Pancreas (tissue), 10 donors: ENCODE data around the gene ZNF501. TPM values are rescaled to one million over a fixed set of nuclear protein-coding genes. Genes with fewer than 3 reads are reported as not detected.

Experiments used
- ATAC-seq, 4 donors: fragments of 200-7000 bp; cut with Tn5 transposase; one replicate each; pipeline versions ENCODE4 v1.8.0 to v1.9.1; 2020; ENCODE audit warnings: mild to moderate bottlenecking in 4 of 4, moderate library complexity in 4 of 4
- DNase-seq, 6 donors: peaks; one replicate each; pipeline ENCODE4 v3.0.0-alpha.2; 2020
- FAIRE-seq: peaks from 2 replicates; lab custom pipeline; 2012; peaks lifted over from hg19 to GRCh38; lab: Jason Lieb, UNC
- H3K27ac ChIP-seq, 4 donors: fragments of 200-600 bp; sonication (generic); 1 replicate in 3 of 4; 2 replicates in 1 of 4; pipeline versions ENCODE4 v1.5.0 to v1.8.0; 2020
- H3K27me3 ChIP-seq, 4 donors: fragments of 200-600 bp; one replicate each; pipeline ENCODE4 v1.8.0; 2021
- H3K36me3 ChIP-seq, 3 donors: fragments of 200-600 bp; sonication (generic) in 1 of 3; one replicate each; pipeline versions ENCODE4 v1.5.0 to v1.8.0; 2020 to 2021
- H3K4me1 ChIP-seq, 3 donors: fragments of 200-600 bp; one replicate each; pipeline ENCODE4 v1.8.0; 2021
- H3K4me3 ChIP-seq, 4 donors: fragments of 200-600 bp; sonication (generic) in 2 of 4; one replicate each; pipeline versions ENCODE4 v1.5.0 to v1.8.0; 2020 to 2021
- H3K9me3 ChIP-seq, 4 donors: fragments of 200-600 bp; one replicate each; pipeline ENCODE4 v1.8.0; 2021
- WGBS, 2 donors: extraction: QIAGEN DNeasy Blood & Tissue Kit; methylation state at CpG; one replicate each; pipeline ENCODE4 v1.1.7; 2013; 5-methylcytosine and 5-hydroxymethylcytosine counted together
- intact Hi-C, 3 donors: fragments of 100-400 bp; cut with DNase I; formaldehyde crosslinking; loops; one replicate each; pipeline versions ENCODE4 v1.11.1 to v1.14.2; 2022
- polyA plus RNA-seq, 2 donors: library from polyadenylated mRNA; stranded (reverse); fragments of 200-250 nt; gene quantifications; one replicate each; pipeline ENCODE4 v1.2.3, GENCODE V29; 2013
- total RNA-seq, 6 donors: library from RNA; stranded (reverse); fragmentation: NEBNext Ultra II Directional in 4 of 6; extraction: Animal tissue kit (Norgen Biotek cat#: 25700) in 4 of 6; gene quantifications; one replicate each; pipeline versions ENCODE4 v1.2.1 to v1.2.4, GENCODE V29; 2021 to 2023
- TF ChIP-seq, protein P1 (sequence below), 4 donors: fragments of 200-600 bp; sonication (generic) in 3 of 4; IDR thresholded peaks; one replicate each; pipeline versions ENCODE4 v1.5.0 to v1.8.0; 2021; ENCODE audit warnings: antibody characterized with exemption in 4 of 4
- donor health status: healthy with polysubstance abuse.
- donor health status: DM: no; HTN: no; CAD: no; lungs with moderate emphysema.
- donor health status: DM: no; HTN: no; CAD: no.
- donor health status: control.
- donor health status: control.
- donor health status: Bipolar disorder and iron deficiency.
- donor health status: DM: yes; HTN: yes; CAD: no.
- donor health status: DM: no; HTN: no; CAD: no.
- donor health status: DM: no; HTN: no; CAD: no.
- donor health status: DM: yes; HTN: yes; CAD: no.

The ZNF501 gene
- total and polyA plus RNA-seq, 8 donors = 0.84 to 4.0 (median 2.2) TPM

DNA sequence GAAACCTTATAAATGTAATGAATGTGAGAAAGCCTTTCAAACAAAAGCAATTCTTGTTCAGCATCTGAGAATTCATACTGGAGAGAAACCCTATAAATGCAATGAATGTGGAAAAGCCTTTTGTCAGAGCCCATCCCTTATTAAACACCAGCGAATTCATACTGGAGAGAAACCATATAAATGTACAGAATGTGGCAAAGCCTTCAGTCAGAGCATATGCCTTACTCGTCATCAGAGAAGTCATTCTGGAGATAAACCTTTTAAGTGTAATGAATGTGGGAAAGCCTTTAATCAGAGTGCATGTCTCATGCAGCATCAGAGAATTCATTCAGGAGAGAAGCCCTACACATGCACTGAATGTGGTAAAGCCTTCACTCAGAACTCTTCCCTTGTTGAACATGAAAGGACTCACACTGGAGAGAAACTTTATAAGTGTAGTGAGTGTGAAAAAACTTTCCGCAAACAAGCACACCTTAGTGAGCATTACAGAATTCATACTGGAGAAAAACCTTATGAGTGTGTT is 5.3 kb downstream of the ZNF501 start:
- ATAC-seq = no peak
- TF ChIP-seq, protein P1, sequence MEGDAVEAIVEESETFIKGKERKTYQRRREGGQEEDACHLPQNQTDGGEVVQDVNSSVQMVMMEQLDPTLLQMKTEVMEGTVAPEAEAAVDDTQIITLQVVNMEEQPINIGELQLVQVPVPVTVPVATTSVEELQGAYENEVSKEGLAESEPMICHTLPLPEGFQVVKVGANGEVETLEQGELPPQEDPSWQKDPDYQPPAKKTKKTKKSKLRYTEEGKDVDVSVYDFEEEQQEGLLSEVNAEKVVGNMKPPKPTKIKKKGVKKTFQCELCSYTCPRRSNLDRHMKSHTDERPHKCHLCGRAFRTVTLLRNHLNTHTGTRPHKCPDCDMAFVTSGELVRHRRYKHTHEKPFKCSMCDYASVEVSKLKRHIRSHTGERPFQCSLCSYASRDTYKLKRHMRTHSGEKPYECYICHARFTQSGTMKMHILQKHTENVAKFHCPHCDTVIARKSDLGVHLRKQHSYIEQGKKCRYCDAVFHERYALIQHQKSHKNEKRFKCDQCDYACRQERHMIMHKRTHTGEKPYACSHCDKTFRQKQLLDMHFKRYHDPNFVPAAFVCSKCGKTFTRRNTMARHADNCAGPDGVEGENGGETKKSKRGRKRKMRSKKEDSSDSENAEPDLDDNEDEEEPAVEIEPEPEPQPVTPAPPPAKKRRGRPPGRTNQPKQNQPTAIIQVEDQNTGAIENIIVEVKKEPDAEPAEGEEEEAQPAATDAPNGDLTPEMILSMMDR (IDR thresholded peaks at IDR 0.05) = no peak
- WGBS, 2 donors = 95 to 96% methylated on average over 3 of the region's 3 CpGs
- H3K27me3 ChIP-seq = no peaks in the 10 kb centered on the region
- H3K27ac ChIP-seq = no peak overlapping the region
- intact Hi-C loops = no loop called here
- FAIRE-seq = no peak
- H3K4me1 ChIP-seq = no peaks in the 10 kb centered on the region
- peaks cover 0 to 36% (median 24%) of the 10 kb centered on the region in 3 donors for H3K36me3 ChIP-seq
- peaks cover 0 to 22% (median 6%) of the 10 kb centered on the region in 4 donors for H3K9me3 ChIP-seq
- H3K4me3 ChIP-seq = no peak overlapping the region
- no peak for DNase-seq

- peak overlapping the region in 3 of 4 donors; percentile 34 to 51 (median 39) for H3K27ac ChIP-seq
- H3K36me3 ChIP-seq = peaks cover 0 to 5% (median 0%) of the 10 kb centered on the region in 3 donors
- DNase-seq (no peak), ATAC-seq (peak in 2 of 4 donors; percentile 10 to 36), FAIRE-seq (no peak)
- WGBS, 2 donors = 0 to 1% methylated on average over 15 of the region's 15 CpGs
- no peaks in the 10 kb centered on the region for H3K27me3 ChIP-seq
- peak overlapping the region; percentile 58 to 87 (median 70) for H3K4me3 ChIP-seq
- H3K9me3 ChIP-seq = no peaks in the 10 kb centered on the region
- TF ChIP-seq, protein P1 (IDR thresholded peaks at IDR 0.05) = no peak
- intact Hi-C loops = no loop called here
- no peaks in the 10 kb centered on the region for H3K4me1 ChIP-seq
Observed at GRCh38 chr3:44761101-44761423, 31.6 kb downstream of the ZNF501 start.

- DNase-seq (peak; percentile 95 to 98 (median 97)), ATAC-seq (peak; percentile 100), FAIRE-seq (no peak)
- Histone ChIP-seq H3K27me3 (no peaks in the 10 kb centered on the region), H3K9me3 (no peaks in the 10 kb centered on the region), H3K36me3 (peaks cover 0 to 5% (median 0%) of the 10 kb centered on the region in 3 donors), H3K27ac (peak within 1 kb of the TSS in 3 of 4 donors; percentile 34 to 51 (median 39)), H3K4me3 (peak within 1 kb of the TSS; percentile 58 to 87 (median 70)), H3K4me1 (no peaks in the 10 kb centered on the region)
- TF ChIP-seq, protein P1 (IDR thresholded peaks at IDR 0.05) = no peak
- intact Hi-C loops = no loop called here
- WGBS, 2 donors = 1% methylated on average over 64 of the region's 64 CpGs
Observed at GRCh38 chr3:44761424-44762169, 32.2 kb downstream of the ZNF501 start, which contains the start of the genes KIAA1143 and KIF15. TSS of gene KIAA1143 (minus strand) at chr3:44761619. CDS start at chr3:44761602, 17 bp downstream. TSS of gene KIF15 (plus strand) at chr3:44761794. CDS start at chr3:44761866, 72 bp downstream.

DNA sequence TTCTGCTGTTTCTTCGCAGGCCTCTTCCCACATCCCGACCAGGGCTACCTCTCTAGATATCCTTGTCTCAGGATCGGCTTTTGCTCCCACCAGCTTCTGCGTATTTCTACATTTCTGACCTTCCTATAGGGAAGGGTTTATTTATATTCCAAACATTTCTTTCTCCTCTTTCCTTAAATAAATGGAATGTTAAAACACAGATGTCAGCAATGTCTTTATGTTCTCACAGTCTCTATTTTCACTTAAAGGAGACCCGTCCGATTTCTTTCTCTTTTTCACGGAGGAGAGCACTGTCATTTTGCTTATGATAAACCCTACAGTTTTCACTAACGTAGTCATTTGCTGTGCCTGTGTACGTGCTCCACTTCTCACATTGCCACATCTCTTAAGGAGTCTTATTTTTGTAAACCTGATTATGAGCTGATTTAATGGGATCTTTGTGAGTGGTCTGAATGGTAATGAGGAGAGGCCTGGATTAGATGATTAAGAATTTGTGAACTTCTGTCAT is 32.8 kb downstream of the ZNF501 start:
- H3K4me3 ChIP-seq = peak overlapping the region in 3 of 4 donors; percentile 58 to 87 (median 68)
- H3K9me3 ChIP-seq = no peaks in the 10 kb centered on the region
- no peak for ATAC-seq
- no peaks in the 10 kb centered on the region for H3K4me1 ChIP-seq
- intact Hi-C loops = no loop called here
- no peak for FAIRE-seq
- H3K27me3 ChIP-seq = no peaks in the 10 kb centered on the region
- TF ChIP-seq, protein P1 (IDR thresholded peaks at IDR 0.05) = no peak
- WGBS, 2 donors = 0 to 2% methylated on average over 9 of the region's 9 CpGs
- no peak for DNase-seq
- no peak overlapping the region for H3K27ac ChIP-seq
- H3K36me3 ChIP-seq = peaks cover 0 to 5% (median 0%) of the 10 kb centered on the region in 3 donors
